Stimulated activated effector memory CD8-positive, alpha-beta T cell treated with anti-CD3 and anti-CD28 coated beads, Interleukin-12 subunit alpha, Interleukin-12 subunit beta, amount 100 ng/mL, for 72 hours (primary cell): ENCODE results near the gene ARPP19.
A peak's percentile ranks its signal among the peaks of the same experiment; 100 is the strongest.

Experiments used
- ATAC-seq: fragments of 150-1000 bp; cut with Tn5 transposase; 2 replicates; pipeline ENCODE4 v1.10.0; 2021
- DNase-seq, 2 donors: peaks; one replicate each; pipeline ENCODE4 v3.0.0; 2021 to 2022; ENCODE audit warnings: low spot score in 2 of 2
- H3K27ac Mint-ChIP-seq: one replicate; pipeline ENCODE4 v1.8.0; 2022; ENCODE audit warnings: mild to moderate bottlenecking, mixed read lengths
- H3K36me3 Mint-ChIP-seq: one replicate; pipeline ENCODE4 v1.8.0; 2022; ENCODE audit warnings: mild to moderate bottlenecking, mixed read lengths
- H3K4me1 Mint-ChIP-seq: one replicate; pipeline ENCODE4 v1.8.0; 2022; ENCODE audit warnings: mixed read lengths
- H3K4me3 Mint-ChIP-seq: one replicate; pipeline ENCODE4 v1.8.0; 2022; ENCODE audit warnings: mild to moderate bottlenecking, mixed read lengths
- H3K9me3 Mint-ChIP-seq: one replicate; pipeline ENCODE4 v1.8.0; 2022; ENCODE audit warnings: mixed read lengths

The ARPP19 gene

GRCh38 chr15:52509500-52510245, 59.2 kb downstream of the ARPP19 start:
- no peak overlapping the region for H3K27ac Mint-ChIP-seq
- H3K4me3 Mint-ChIP-seq, result no peak overlapping the region
- DNase-seq (no peak), ATAC-seq (no peak)
- H3K4me1 Mint-ChIP-seq, result peaks cover 40% of the 10 kb centered on the region
- H3K9me3 Mint-ChIP-seq, result no peaks in the 10 kb centered on the region
- no peaks in the 10 kb centered on the region for H3K36me3 Mint-ChIP-seq

GRCh38 chr15:52506549-52506948, 62.3 kb downstream of the ARPP19 start:
- H3K9me3 Mint-ChIP-seq, result no peaks in the 10 kb centered on the region
- H3K36me3 Mint-ChIP-seq, result no peaks in the 10 kb centered on the region
- H3K4me1 Mint-ChIP-seq, result peaks cover 55% of the 10 kb centered on the region
- ATAC-seq (no peak), DNase-seq (no peak)
- H3K4me3 Mint-ChIP-seq, result no peak overlapping the region
- H3K27ac Mint-ChIP-seq, result no peak overlapping the region

DNA sequence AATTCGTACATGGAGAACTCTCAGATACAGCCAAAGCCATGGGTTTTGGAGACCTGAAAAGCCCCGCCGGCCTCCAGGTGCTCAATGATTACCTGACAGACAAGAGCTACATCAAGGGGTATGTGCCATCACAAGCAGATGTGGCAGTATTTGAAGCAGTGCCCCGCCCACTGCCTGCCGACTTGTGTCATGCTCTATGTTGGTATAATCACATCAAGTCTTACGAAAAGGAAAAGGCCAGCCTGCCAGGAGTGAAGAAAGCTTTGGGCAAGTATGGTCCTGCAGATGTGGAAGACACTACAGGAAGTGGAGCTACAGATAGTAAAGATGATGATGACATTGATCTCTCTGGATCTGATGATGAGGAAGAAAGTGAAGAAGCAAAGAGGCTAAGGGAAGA, 63.7 kb downstream of the ARPP19 start:
- Mint-ChIP-seq H3K9me3 (no peaks in the 10 kb centered on the region), H3K27ac (no peak overlapping the region), H3K36me3 (no peaks in the 10 kb centered on the region), H3K4me1 (peaks cover 41% of the 10 kb centered on the region), H3K4me3 (no peak overlapping the region)
- ATAC-seq (no peak), DNase-seq (no peak)

- no peaks in the 10 kb centered on the region for H3K36me3 Mint-ChIP-seq
- H3K4me1 Mint-ChIP-seq, result peaks cover 39% of the 10 kb centered on the region
- ATAC-seq (peak; percentile 46), DNase-seq (no peak)
- peak overlapping the region; percentile 13 for H3K27ac Mint-ChIP-seq
- H3K9me3 Mint-ChIP-seq, result no peaks in the 10 kb centered on the region
- peak overlapping the region; percentile 5 for H3K4me3 Mint-ChIP-seq
These were observed 64.9 kb downstream of the ARPP19 start for GRCh38 chr15:52503788-52504496.

GRCh38 chr15:52502608-52503007, 66.2 kb downstream of the ARPP19 start:
- H3K4me1 Mint-ChIP-seq, result peaks cover 33% of the 10 kb centered on the region
- H3K4me3 Mint-ChIP-seq, result no peak overlapping the region
- DNase-seq, result no peak
- no peak overlapping the region for H3K27ac Mint-ChIP-seq
- no peak for ATAC-seq
- H3K9me3 Mint-ChIP-seq, result no peaks in the 10 kb centered on the region
- H3K36me3 Mint-ChIP-seq, result no peaks in the 10 kb centered on the region

DNA sequence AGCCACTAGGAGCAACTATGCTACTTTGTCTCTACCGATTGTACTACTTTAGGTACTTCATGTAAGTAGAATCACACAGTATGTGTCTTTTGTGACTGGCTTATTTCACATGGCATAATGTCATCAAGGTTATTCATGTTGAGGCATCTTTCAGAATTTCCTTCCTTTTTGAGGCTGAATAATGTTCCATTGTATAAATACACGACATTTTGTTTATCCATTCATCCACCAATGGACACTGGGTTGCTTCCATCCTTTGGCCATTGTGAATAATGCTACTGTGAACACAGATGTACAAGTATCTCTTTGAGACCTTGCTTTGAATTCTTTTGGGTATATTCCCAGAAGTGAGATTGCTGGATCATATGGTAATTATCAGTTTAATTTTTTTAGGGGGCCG, 69.3 kb downstream of the ARPP19 start:
- DNase-seq, result no peak
- peaks cover 35% of the 10 kb centered on the region for H3K4me1 Mint-ChIP-seq
- H3K9me3 Mint-ChIP-seq, result no peaks in the 10 kb centered on the region
- H3K4me3 Mint-ChIP-seq, result no peak overlapping the region
- H3K27ac Mint-ChIP-seq, result no peak overlapping the region
- ATAC-seq, result no peak
- no peaks in the 10 kb centered on the region for H3K36me3 Mint-ChIP-seq

- no peak for DNase-seq
- no peak overlapping the region for H3K4me3 Mint-ChIP-seq
These were observed 70.1 kb downstream of the ARPP19 start for GRCh38 chr15:52498706-52499105.

More at GRCh38 chr15:52498706-52499105, 70.1 kb downstream of the ARPP19 start:
- H3K4me1 Mint-ChIP-seq, result peaks cover 28% of the 10 kb centered on the region
- ATAC-seq, result no peak
- no peaks in the 10 kb centered on the region for H3K9me3 Mint-ChIP-seq
- H3K36me3 Mint-ChIP-seq, result no peaks in the 10 kb centered on the region
- no peak overlapping the region for H3K27ac Mint-ChIP-seq
